ENCODE results near the gene VAMP5.
"Not testable (repeated sequence)": the region's sequence is repeated elsewhere in the genome, so short reads cannot be mapped to it uniquely, and the experiment has no call there.

Gene VAMP5

DNA sequence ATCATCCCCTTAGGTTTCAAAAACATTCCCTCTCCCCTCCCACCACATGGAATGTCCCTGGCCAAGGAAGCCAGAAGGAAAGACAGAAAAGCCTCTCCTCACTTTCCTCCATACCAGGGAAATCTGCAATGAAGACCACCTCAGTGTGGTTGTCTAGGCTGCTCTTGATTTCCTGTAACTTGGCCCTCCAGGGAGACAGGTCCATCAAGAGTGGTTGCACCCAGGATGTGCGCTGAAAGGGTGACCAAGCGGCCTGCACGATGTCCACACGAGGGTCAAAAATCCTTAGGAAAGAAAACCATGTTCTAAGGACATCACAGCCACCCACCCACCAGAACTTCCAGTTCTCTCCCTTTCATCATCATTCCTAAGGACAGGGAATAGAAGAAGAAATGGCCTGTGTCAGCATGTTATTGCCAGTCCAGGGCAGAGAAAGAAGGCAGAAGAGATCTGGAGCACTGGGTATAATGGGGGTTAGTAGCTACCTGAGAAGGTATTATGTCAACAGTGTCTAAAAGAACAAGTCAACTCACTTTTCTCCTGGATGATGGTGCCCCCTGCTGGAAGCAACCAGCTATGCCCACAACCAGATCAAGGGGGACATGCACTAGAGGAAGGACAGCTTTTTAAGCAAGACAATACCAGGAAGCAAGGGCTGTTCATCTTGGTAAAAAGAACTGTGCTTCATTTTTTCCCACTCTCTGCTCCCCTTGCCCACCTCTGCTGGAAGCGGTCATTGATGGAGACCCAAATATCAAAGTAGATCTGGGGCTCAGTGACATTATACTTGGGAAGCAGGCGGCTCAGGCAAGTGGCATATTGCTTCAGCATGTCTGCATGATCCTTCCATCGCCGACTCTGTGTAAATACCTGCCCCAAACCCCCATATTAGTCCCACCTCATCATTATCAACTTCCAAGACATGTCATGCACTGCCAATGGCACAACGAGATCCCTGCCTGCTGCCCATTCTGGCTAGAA, 32.2 kb upstream of the VAMP5 start:
- peak; percentile 89 for DNase-seq

DNA sequence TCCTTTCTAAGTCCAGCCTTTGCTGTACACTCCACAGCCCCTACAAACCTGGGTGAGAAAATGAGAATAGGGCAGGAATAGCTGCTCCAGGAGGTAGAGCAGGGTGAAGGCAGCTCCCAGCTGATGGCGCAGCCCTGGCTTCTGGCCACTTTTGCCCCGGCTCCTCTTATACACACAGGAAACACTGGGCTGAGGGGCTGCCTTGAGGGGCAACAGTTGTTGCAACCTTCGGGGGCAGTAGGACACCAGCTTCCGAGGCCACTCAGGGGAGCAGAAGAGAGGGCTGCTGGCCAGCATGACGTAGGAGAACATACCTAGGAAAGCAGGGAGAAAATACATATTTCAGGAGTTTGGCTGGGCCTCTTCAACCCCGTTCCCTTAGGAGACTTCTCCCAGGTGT, 31.0 kb upstream of the VAMP5 start:
- DNase-seq = no peak

DNA sequence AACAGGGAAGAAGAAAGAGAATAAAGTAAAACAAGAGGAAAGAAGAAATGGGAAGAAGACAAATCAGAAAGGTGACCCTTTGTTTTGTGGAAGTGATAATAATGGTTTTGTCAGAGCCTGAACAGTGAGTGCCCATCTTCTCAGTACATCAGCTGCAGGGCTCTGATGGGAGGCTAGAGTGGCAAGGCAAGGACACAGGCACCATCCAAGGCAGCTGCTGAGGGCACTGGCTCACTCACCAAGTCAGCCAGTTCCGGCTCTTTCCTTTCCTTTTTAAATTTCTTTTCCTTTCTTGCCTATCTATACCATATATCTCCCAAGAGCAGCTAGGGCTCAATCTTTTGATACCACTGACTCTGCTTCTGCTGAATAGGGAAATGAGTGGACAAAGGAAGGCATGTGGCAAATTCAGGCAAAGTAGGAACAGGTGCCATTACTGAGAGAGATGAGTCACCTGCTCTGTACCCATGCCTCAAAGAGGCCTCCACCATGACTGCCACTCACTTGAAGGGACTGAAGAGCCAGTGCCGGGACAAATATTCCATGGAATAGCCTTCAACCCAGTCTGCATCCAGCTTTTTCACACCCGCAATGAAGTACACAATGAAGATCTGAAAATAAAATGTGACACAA, 29.1 kb upstream of the VAMP5 start:
- no peak for DNase-seq

DNA sequence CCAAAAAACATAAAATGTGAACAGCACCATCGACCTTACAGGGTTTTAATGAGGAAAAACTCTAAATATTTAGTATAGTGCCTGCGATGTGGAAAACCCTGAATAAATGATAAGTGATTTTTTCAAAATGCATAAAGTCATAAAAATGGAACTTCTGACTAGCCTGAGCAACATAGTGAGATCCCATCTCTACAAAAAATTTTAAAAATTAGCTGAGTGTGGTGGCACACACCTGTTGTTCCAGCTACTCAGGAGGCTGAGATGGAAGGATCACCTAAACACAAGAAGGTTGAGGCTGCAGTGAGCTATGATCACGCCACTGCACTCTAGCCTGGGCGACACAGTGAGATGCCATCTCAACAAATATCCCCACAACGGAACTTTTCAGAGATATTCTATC, 27.1 kb upstream of the VAMP5 start:
- no peak for DNase-seq

DNA sequence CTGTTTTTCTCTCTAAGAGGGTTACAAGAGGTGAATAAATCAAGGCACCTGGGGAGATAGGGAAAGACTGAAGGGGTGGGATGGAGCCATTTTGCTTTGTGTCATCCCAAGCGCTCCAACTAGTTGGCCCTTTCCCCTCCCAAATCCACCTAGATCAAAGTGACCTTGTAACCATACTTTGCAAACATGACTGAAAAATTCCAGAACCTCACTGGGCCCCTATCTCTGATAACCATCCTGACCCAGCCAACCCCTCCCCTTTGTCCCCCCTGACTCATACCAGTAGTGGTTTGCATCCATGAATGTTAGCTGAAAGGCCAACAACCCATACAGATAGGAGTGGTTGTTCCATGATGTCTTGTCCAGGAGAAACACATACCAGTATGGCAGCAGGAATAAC, 26.1 kb upstream of the VAMP5 start:
- no peak for DNase-seq

DNA sequence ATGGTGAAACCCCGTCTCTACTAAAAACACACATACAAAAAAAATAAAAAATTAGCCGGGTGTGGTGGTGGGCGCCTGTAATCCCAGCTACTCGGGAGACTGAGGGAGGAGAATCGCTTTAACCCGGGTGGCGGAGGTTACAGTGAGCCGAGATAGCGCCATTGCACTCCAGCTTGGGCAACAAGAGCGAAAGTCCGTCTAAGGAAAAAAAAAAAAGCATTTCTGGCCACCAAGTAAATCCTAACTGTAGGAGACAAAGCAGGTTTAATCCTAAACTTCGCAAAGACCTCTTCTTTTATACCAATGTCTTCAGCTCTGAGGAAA, 23.9 kb upstream of the VAMP5 start:
- DNase-seq = not testable (repeated sequence)

DNA sequence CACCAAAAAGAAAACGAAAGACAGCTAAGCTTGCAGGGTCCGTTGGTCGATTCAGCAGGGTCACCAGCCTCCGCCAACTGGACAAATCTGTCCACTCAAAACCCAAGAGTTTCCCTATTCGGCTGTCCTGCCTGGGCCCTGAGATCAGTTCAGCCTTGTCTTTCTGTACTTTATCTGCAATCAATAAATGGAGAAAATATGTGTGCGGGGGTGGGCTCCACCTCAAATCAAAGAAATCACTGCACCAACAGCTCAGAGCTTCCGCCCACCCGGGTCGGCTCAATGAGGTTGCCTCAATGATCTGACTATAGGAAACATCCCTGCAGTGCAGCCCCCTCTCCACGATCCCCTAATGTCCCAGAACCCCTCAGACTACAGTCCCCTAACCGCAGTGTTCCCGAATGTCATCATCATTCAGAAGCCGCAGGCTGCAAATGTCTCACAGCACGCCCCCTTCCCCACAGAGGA, 23.4 kb upstream of the VAMP5 start:
- DNase-seq = no peak

DNA sequence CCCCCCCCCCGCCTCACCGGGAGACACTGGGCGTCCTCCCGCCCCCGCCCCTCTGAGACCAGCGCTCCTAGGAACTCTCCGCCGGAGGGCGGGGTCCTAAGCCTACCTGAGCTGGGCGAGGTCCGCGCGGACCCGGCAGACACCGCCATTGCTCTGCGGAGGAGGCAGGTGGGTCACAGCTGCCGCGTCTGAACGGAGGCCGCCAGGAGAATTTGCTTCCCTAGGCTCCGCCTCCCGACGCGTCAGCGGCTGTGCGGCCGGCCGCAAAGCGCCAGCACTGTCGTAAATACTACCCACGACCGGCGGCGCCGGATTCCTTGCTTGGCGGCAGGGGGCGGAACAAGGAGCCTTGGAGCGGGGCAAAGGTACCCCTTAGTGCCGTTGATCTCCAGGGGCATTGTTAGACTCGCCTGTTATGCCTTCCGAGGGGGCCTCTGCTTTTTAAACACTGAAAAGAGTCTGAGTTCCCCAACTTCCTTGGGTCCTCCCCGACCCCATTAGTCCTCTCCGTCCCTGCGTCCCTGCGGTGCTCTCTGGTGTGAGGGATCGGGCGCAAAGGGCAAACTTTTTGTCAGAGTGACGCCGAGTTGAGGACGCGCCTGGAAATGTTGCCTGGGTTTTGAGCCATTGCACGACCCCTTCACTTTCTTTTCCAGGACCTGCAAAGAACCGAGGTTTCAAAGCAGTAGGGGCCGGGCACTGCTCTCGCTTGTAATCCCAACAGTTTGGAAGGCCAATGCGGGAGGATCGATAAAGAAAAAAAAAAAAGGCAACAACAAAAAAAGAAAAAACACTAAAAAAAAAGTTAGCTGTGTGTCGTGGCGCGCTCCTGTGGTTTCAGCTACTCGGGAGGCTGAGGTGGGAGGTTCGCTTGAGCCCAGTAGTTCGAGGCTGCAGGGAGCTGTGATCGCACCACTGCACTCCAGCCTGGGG, 22.7 kb upstream of the VAMP5 start, which contains the start of gene GGCX:
GGCX (minus strand) TSS at position 214 of the 933 bp plus-strand sequence; CDS start at position 149, 65 bp downstream.
- peak; percentile 94 for DNase-seq

DNA sequence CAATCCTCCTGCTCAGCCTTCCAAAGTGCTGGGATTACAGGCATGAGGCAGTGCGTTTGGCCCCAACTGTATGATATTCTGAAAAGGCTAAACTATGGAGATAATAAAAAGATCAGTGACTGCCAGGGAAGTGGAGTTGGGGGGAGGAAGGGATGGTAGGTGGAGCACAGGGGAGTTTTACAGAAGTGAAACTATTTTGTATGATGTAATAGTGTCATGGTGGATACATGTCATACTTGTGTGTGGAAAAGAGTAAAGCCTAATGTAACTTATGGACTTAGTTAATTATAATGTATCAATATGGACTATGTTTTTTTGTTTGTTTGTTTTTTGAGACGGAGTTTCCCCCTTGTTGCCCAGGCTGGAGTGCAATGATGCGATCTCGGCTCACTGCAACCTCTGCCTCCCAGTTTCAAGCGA, 20.1 kb upstream of the VAMP5 start:
- no peak for DNase-seq

DNA sequence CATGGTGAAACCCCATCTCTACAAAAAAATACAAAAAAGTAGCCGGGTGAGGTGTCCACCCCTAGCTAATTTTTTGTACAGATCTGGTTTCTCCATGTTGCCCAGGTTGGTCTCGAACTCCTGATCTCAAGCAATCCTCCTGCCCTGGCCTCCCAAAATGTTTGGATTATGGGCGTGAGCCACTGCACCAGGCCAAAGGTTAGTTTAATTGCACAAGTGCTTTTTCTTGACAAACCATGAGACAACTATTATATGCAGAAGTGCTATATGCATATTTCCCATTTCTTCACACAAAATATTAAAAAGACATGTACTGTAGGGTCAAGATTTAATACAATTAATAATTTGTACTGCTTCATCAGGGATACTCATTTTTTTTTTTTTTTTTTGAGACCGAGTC, 18.0 kb upstream of the VAMP5 start:
- DNase-seq = no peak

DNA sequence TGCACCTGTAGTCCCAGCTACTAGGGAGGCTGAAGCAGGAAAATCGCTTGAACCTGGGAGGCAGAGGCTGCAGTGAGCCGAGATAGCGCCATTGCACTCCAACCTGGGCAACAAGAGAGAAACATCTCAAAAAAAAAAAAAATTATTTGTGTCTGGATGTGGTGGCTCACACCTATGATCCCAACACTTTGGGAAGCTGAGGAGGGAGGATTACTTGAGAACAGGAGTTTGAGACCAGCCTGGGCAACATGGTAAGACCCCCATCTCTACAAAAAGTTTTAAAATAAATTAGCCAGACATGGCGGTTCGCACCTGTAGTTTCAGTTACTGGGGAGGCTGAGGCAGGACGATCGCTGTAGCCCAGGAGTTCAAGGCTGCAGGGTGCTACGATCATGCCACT, 8.5 kb upstream of the VAMP5 start:
- no peak for DNase-seq

DNA sequence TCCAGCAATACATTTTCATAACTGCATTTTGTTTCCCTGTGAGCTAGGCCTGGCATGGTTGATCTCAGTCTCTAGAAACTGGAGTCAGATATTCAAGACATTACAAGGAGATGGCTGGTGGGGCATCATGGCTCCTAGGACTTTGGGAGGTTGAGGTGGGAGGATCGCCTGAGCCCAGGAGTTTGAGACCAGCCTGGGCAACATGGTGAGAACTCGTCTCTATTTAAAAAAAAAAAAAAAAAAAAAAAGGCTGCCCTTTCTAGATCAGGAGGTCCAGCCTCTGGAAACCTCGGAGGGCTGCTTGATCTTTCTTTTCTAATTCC, 7.2 kb upstream of the VAMP5 start:
- no peak for DNase-seq

DNA sequence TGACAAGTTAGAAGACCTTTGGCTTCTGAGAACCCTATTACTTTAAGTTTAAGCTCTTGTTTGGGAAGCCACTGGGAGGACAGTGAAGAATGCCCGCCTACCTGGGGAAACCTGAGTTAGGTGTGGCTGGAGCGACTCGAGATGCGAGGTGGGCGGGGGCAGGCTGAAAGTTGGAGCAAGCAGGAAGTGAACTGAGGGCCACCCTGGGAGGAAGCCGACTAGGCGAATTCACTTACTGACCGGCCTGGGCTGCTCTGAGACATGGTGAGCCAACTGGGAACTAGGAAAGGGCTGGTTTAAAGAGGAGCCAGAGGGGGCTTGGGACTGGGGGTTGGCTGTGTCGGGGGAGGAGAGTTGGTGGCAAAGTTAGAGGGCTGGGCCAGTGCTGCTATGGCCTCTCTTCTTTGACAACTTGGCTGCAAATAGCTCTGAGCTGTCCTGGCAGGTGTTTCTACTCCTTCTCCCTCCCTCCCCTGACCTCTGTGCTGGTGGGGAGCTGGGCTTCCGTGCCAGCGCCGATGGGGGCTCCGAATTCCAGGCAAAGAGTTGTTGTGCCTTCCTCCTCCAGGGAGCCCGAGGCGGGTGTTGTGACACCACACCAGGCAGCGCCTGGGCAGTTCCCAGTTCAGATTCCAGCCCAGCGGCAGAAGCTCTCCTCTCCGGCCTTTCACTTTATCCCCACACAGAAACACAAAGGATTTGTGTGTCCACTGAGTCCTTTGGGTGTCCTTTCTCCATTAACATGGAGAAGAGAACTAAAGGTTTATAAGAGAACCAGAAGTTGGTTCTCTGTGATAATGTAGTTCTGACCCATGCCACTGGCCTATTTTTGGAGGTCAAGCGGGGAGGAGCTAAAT, 6.6 kb upstream of the VAMP5 start, which contains the start of gene VAMP8:
VAMP8 (plus strand) TSS at position 201 of the 857 bp plus-strand sequence; CDS start at position 262, 61 bp downstream.
- DNase-seq = peak; percentile 59

DNA sequence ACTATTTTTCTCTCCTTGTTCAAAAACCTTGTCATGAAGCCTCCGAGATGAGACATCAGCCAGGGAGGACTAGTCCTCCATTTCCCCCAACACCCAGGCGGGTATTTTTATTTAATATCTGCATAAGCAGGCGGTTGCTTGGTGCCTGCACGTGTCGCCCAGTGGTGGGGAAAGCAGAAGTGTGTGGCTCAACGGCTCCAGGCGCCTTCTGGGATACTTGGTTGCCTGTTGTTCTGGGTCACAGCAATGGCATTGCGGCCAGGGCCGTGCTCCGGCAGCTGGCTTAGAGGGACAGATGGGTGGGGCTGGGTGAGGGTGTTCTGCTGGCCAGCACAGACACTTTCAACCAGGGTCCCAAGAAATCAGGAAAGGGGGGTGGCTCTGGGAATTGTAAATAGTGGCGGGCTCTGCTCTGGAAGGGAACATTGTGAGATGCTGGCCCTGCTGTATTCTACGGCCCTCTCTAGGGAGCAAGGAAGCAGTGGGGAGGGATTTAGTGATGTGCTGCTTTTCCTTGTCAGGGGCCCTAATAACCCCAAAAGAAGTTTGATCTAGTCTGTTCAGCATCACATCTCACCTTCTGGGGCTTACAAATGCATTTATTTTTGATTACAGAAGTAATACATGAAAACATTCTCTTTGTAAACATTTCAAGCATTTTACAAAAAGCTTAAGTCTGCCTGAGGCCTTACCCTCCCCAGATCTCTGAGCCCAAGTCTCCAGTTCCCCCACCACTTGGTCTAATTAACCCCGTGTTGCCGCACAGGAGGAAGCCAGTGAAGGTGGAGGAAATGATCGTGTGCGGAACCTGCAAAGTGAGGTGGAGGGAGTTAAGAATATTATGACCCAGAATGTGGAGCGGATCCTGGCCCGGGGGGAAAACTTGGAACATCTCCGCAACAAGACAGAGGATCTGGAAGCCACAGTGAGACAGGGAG, 5.7 kb upstream of the VAMP5 start:
- no peak for DNase-seq

DNA sequence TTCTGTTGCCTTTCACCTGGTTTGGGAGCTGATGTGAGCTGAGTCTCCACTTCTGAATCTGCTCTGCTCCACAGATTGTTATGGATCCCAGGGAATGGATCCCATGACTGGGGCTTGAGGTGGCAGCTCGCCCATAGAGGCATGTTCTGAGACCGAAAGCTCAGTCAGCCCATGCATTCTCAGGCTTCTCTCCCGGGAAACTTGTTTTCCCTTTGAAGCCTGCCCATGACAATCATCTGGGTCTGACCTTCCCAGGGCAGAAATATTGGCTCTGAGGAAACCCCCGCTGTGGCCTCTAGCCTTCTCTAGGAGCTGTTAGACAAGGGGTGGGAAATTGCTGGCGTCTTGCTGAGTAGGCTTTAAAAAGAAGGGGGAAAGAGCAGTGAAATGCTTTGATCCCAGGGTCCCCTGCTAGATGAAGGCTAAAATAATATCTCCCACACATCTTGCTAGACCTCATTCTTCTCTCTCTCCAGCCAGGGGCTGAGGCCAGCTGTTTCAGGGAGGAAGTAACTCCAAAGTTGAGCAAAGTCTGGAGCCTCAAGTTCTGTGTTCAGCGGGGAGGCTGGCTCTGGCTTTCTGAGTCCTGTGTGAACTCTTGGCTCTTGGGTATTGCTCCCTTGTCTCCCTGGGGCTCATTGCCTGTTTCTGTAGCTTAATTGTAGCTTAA, 4.8 kb upstream of the VAMP5 start:
- DNase-seq = no peak

DNA sequence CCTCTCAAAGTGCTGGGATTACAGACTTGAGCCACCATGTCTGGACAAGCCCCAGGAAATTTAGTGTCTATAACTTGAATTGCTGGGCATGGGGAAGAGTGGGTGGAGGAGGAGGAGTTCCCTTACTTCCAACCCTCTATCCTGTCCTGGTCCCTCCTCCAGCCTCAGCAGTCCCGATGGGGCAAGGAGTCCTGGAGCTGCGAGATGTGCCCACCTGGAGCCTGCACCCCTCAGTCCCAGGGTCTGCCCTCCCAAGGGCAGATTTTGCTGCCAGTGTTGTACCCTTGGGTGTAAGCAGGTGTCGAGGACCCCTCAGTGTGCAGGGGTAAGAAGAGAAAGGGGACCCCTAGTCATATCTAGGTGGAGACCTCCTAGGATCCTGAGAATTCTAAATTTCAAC, 4.0 kb upstream of the VAMP5 start:
- DNase-seq = no peak

DNA sequence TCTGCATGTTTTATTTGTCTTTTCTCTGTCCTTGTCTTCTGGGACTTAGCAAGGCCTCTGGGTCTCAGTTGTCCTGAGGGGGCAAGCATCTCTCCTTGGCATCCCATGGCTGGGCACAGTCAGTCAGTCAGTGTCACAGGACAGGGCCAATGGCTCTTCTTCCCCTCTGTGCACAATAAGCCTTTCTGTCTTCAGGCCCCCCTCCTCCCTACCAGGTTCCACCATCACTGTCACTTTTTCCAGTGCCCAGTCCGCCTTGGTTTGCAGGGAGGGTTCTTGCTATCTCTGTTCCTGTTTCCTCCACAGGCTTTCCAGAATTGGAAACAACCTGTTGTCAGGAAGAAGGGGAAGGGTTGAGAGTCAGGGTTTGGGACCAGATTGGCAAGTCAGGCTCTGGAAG, 1.7 kb upstream of the VAMP5 start:
- DNase-seq = no peak

DNA sequence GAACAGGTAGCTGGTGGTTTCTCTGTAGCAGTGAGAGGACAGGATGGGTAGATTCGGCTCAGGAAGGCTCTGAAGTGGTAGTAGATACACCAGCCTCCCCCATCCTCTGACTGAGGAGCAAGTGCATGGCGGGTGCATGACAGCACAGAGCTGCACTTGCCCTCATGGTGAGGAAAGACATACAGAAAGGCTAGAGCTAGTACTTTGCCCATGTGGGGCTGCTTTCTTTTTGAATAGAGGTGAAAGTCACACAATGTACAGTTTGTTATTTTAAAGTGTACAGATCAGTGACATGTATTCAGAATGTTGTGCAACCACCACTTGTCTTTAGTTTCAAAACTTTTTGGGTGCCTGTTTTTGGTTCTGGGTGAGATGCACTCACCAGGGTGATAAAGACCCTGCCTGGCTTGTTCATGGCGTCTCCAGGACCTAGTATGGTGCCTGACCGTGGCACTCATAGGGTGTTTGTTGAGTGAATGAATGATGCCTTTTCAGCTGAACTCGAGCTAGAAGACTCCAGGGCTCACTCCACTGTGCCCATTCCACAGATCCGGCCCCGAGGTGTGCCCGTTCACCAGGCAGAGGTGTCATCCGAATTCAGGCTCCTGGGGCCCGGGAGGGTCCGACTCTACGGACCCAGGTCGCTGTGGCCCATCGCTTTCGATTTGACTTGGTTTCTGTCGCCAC, 421 bp upstream of the VAMP5 start:
- DNase-seq = no peak

Data from effector CD4-positive, alpha-beta T cell (primary cell).